ENCODE results near the gene SLC25A21.

Gene SLC25A21

DNA sequence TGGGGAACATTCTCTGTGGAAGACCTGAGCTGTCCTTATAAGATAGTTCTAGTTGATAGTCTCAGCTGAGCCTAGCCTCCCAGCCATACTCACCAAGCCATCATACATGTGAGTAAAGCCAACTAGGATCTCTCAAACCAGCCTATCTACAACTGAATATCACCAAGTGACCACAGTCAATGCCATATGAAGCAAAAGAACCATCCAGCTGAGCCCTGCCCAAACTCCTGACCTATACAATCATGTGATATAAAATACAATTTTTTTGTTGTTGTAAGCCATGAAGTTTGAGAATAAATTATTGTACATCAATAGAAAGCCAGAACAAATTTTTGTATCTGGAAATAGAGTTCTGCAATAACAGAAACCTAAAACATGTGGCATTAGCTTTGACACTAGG, 118.3 kb downstream of the SLC25A21 start:
- H3K27ac ChIP-seq (ENCODE audit: low read depth, low read length) = no peak overlapping the region
- no peak overlapping the region for H3K9ac ChIP-seq (ENCODE audit: low read length)
- H3K4me1 ChIP-seq (ENCODE audit: insufficient read depth, low read length) = no peaks in the 10 kb centered on the region
- no peaks in the 10 kb centered on the region for H3K36me3 ChIP-seq (ENCODE audit: insufficient read depth, low read length)
- H3K9me3 ChIP-seq (ENCODE audit: low read length) = no peaks in the 10 kb centered on the region
- no peaks in the 10 kb centered on the region for H3K27me3 ChIP-seq (ENCODE audit: control insufficient read depth in 1 of 2, insufficient read depth in 2 of 2, low read length in 2 of 2)
- H3K4me3 ChIP-seq (ENCODE audit: low read depth in 1 of 2, low read length in 2 of 2) = no peak overlapping the region

DNA sequence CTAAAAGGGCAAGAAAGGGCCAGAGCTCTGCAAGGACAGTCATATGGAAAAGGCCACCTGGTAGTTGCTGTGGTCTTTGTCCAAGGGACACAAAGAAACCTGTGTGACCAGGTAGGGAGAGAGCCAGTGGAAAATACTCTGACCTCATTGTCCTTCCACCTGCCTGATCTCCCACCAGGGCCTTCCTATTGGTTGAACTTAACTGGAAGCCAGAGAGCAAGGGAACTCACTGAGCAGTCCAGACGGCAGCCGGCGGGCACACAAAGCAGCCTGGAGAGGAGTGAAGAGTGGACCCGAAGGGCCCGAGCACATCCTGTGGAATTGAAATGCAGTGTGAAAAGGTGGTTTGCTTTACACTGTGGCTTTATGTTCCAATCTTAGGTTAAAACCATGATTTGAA, 120.7 kb downstream of the SLC25A21 start:
- H3K36me3 ChIP-seq (ENCODE audit: insufficient read depth, low read length) = no peaks in the 10 kb centered on the region
- H3K9me3 ChIP-seq (ENCODE audit: low read length) = no peaks in the 10 kb centered on the region
- H3K4me1 ChIP-seq (ENCODE audit: insufficient read depth, low read length) = no peaks in the 10 kb centered on the region
- no peaks in the 10 kb centered on the region for H3K27me3 ChIP-seq (ENCODE audit: control insufficient read depth in 1 of 2, insufficient read depth in 2 of 2, low read length in 2 of 2)
- no peak overlapping the region for H3K9ac ChIP-seq (ENCODE audit: low read length)
- no peak overlapping the region for H3K4me3 ChIP-seq (ENCODE audit: low read depth in 1 of 2, low read length in 2 of 2)
- H3K27ac ChIP-seq (ENCODE audit: low read depth, low read length) = no peak overlapping the region

DNA sequence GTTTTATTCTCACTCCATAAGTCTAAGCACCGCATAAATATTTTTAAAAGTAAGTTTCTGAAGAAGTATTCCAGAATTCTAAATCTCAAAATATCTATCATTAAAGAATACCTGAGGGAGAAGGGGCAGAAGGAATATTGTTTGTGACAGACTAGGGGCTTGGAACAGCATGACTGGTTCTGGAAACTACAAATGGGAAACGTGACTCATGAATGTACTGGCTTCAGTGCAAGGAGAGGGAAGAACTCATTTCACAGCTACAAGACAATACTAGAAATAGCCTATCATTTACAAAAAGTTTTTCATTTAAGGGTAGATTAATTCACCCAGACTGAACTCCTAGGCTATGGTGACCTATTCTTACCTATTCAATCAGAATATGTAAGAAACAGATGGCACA, 121.3 kb downstream of the SLC25A21 start:
- Histone ChIP-seq H3K36me3 (ENCODE audit: insufficient read depth, low read length) (no peaks in the 10 kb centered on the region), H3K27me3 (ENCODE audit: control insufficient read depth in 1 of 2, insufficient read depth in 2 of 2, low read length in 2 of 2) (no peaks in the 10 kb centered on the region)

DNA sequence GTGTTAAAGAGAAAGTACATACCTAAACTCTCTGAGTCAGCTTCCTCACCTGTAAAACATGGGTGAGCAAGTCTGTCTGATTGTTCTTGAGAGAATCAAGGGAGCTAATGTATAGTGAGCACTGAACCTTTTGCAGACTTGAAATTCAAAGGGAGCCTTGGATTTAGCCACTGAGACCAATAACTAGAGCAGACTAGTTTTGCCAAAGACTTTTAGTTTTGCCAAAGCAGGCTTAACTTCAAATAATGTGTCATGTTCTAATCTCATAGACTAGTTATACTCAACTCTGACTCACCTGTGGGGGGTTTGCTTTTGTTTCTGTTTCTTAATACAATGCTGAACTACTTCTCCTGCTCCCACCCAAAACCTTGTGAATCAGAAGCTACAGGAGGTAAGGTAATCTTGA, 123.7 kb downstream of the SLC25A21 start:
- Histone ChIP-seq H3K9ac (ENCODE audit: low read length) (no peak overlapping the region), H3K27me3 (ENCODE audit: control insufficient read depth in 1 of 2, insufficient read depth in 2 of 2, low read length in 2 of 2) (no peaks in the 10 kb centered on the region), H3K36me3 (ENCODE audit: insufficient read depth, low read length) (no peaks in the 10 kb centered on the region), H3K4me1 (ENCODE audit: insufficient read depth, low read length) (no peaks in the 10 kb centered on the region), H3K9me3 (ENCODE audit: low read length) (no peaks in the 10 kb centered on the region), H3K4me3 (ENCODE audit: low read depth in 1 of 2, low read length in 2 of 2) (no peak overlapping the region), H3K27ac (ENCODE audit: low read depth, low read length) (no peak overlapping the region)

More for the DNA sequence above, 121.3 kb downstream of the SLC25A21 start:
- Histone ChIP-seq H3K27ac (ENCODE audit: low read depth, low read length) (no peak overlapping the region), H3K4me1 (ENCODE audit: insufficient read depth, low read length) (no peaks in the 10 kb centered on the region), H3K9me3 (ENCODE audit: low read length) (no peaks in the 10 kb centered on the region), H3K4me3 (ENCODE audit: low read depth in 1 of 2, low read length in 2 of 2) (no peak overlapping the region), H3K9ac (ENCODE audit: low read length) (no peak overlapping the region)

DNA sequence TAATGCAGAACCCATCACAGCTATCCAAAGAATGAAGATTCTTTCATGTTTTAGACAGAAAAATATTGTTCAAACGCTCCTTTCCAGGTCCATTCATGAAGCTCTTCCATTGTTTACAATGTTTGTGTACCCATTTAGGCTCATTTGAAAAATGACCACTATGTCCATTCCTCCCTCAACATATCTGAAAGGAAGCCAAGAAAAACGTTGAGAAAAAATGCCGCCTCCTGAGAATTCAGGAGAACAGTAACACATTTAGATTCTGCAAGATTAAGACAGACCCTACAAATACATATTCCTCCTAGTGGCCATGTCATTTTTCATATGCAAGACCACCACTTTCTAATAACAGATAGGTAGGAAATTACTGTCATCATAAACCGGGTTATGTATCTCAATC, 124.4 kb downstream of the SLC25A21 start:
- Histone ChIP-seq H3K27ac (ENCODE audit: low read depth, low read length) (no peak overlapping the region), H3K9ac (ENCODE audit: low read length) (no peak overlapping the region), H3K36me3 (ENCODE audit: insufficient read depth, low read length) (no peaks in the 10 kb centered on the region), H3K4me3 (ENCODE audit: low read depth in 1 of 2, low read length in 2 of 2) (no peak overlapping the region), H3K27me3 (ENCODE audit: control insufficient read depth in 1 of 2, insufficient read depth in 2 of 2, low read length in 2 of 2) (no peaks in the 10 kb centered on the region), H3K9me3 (ENCODE audit: low read length) (no peaks in the 10 kb centered on the region), H3K4me1 (ENCODE audit: insufficient read depth, low read length) (no peaks in the 10 kb centered on the region)

DNA sequence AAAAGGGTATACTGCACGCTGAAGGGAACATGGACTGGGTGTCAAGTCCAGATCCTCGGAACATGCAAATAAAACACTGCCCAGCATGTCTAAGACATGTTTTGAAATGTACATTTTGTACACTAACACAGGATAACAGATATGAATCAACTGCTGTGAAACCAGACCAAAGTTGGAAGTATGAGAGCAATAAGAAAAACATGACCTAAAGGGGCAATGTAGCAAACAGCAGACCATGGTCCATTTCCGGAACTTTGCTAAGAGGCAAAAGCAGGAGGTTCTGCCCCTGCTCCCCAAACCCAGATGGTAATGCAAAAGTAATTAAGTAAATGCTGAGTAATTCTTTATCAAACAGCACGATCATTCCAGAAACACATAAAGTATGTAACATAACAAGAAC, 125.2 kb downstream of the SLC25A21 start:
- Histone ChIP-seq H3K27me3 (ENCODE audit: control insufficient read depth in 1 of 2, insufficient read depth in 2 of 2, low read length in 2 of 2) (no peaks in the 10 kb centered on the region), H3K36me3 (ENCODE audit: insufficient read depth, low read length) (no peaks in the 10 kb centered on the region), H3K9ac (ENCODE audit: low read length) (no peak overlapping the region), H3K9me3 (ENCODE audit: low read length) (no peaks in the 10 kb centered on the region), H3K4me3 (ENCODE audit: low read depth in 1 of 2, low read length in 2 of 2) (no peak overlapping the region), H3K4me1 (ENCODE audit: insufficient read depth, low read length) (no peaks in the 10 kb centered on the region), H3K27ac (ENCODE audit: low read depth, low read length) (no peak overlapping the region)

DNA sequence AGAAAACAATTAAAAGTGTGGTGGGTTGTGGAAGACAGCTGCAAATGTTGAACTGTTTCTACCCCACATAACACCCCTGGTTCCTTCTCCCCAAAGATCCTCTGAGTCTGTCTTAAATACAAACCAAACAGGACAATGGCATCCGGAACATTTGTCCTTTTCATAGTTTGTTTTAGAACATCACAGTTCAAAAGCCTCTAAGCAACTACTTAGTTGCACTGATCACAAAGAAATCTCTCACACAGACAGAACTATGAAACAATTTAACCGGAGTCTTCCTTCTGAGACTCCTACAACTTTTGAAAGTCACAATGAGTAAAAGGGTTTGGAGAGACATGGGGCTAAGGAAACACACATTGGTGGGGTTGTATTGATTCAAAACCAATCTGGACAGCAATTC, 125.6 kb downstream of the SLC25A21 start:
- Histone ChIP-seq H3K4me1 (ENCODE audit: insufficient read depth, low read length) (no peaks in the 10 kb centered on the region), H3K4me3 (ENCODE audit: low read depth in 1 of 2, low read length in 2 of 2) (no peak overlapping the region), H3K9ac (ENCODE audit: low read length) (no peak overlapping the region), H3K27me3 (ENCODE audit: control insufficient read depth in 1 of 2, insufficient read depth in 2 of 2, low read length in 2 of 2) (no peaks in the 10 kb centered on the region), H3K27ac (ENCODE audit: low read depth, low read length) (no peak overlapping the region), H3K36me3 (ENCODE audit: insufficient read depth, low read length) (no peaks in the 10 kb centered on the region), H3K9me3 (ENCODE audit: low read length) (no peaks in the 10 kb centered on the region)

DNA sequence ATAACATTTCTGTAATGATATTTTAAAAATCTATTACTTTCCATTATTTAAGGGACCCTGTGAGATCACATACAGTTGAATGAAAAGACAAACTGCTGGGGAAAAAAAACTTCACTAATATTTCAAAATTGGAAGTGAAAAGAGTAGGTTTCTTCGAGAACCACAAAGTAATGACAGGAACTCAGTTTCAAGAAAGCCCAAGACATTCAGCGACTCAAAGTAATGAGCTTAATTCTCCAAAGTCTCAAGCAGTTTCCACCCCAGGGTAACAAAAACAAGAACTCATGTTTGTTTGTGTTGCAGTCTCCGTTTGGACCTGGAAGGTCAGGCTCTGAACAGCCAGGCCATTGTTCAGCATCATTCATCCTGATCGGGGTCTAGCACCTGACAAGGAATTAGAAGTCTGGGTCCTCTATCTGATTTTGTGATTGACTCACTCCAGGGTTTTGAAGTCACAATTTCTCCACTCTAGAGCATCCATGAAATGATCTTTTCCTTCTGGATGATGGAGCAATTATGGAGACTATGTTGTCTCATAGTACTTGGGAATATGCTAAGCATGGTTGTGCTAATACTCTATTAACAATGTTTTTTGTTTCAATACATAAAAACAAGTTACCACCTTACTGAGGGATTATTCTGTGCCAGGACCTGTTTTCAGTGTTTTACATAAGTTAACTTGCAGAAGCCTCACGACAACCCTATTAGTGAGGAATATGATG, 126.9 kb downstream of the SLC25A21 start:
- H3K27ac ChIP-seq (ENCODE audit: low read depth, low read length) = no peak overlapping the region
- H3K4me1 ChIP-seq (ENCODE audit: insufficient read depth, low read length) = no peaks in the 10 kb centered on the region
- no peaks in the 10 kb centered on the region for H3K27me3 ChIP-seq (ENCODE audit: control insufficient read depth in 1 of 2, insufficient read depth in 2 of 2, low read length in 2 of 2)
- no peaks in the 10 kb centered on the region for H3K9me3 ChIP-seq (ENCODE audit: low read length)
- H3K9ac ChIP-seq (ENCODE audit: low read length) = no peak overlapping the region
- no peak overlapping the region for H3K4me3 ChIP-seq (ENCODE audit: low read depth in 1 of 2, low read length in 2 of 2)
- H3K36me3 ChIP-seq (ENCODE audit: insufficient read depth, low read length) = no peaks in the 10 kb centered on the region

DNA sequence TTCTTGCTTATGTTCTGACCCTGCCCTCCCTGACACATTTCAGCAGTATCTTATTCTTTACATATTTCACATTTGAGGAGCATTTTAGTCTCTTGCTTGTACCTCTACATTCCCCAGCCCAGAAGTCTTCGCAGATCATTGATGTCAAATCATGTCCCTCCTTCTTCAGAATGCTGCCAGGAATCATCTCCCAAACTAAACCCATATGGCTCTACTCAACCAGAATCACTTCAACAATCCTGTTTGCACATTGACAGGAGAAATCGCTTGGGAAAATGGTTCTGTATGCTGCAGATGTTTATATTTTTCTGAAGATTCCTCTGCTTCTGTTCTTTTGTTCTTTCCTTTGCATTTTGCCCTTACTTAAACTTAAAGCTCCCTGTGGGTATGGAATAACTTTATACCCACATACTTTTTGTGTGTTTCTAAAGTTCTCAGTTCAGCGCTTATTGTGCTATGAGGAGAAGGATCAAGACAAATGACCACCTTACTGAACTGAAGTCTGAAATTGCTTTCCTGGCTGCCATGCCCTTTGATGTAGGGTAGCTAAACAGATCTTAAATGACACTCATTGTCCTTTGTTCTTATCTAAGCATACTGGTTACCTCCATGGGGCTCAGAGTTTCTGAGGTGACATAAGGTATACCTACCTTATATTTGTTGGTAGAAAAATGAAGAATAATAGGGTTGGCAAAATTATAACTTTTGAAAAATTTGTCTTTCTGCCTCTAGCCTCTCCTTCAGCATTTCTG, 134.6 kb downstream of the SLC25A21 start:
- Histone ChIP-seq H3K9ac (ENCODE audit: low read length) (no peak overlapping the region), H3K27me3 (ENCODE audit: control insufficient read depth in 1 of 2, insufficient read depth in 2 of 2, low read length in 2 of 2) (no peaks in the 10 kb centered on the region), H3K4me1 (ENCODE audit: insufficient read depth, low read length) (peaks cover 7% of the 10 kb centered on the region), H3K36me3 (ENCODE audit: insufficient read depth, low read length) (no peaks in the 10 kb centered on the region), H3K27ac (ENCODE audit: low read depth, low read length) (no peak overlapping the region), H3K4me3 (ENCODE audit: low read depth in 1 of 2, low read length in 2 of 2) (no peak overlapping the region), H3K9me3 (ENCODE audit: low read length) (no peaks in the 10 kb centered on the region)

DNA sequence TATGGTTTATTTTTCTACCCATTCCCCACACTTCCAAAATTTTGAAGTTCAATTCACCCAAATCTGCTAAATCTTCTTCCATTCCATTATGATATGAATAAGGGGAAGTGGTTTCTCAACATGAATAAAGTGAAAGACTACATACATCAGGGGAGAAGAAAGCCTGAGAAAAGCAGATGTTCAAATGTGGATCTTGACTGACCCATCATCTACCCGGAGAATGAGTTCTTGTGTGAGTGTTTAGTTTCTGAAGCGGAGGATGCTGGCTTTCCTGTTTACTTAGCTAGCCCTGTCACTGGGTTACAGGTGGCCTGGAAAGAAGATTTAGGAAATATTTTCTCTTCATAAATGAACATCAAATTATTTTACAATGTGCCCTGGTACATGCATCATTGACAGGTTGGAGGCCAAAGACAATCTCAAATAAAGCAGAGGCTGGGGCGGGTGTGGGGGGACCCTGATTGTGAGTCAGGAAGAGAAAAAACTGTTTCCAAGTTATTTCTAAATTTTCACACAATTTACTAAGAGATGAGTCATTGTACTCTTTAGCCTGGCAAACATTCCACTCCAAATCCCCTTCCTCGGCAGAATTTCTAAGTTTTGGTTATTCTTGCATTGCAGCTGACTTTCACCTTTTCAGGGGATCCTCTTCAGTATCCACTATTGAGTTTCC, 135.6 kb downstream of the SLC25A21 start:
- Histone ChIP-seq H3K27me3 (ENCODE audit: control insufficient read depth in 1 of 2, insufficient read depth in 2 of 2, low read length in 2 of 2) (no peaks in the 10 kb centered on the region), H3K9me3 (ENCODE audit: low read length) (no peaks in the 10 kb centered on the region), H3K4me3 (ENCODE audit: low read depth in 1 of 2, low read length in 2 of 2) (no peak overlapping the region), H3K27ac (ENCODE audit: low read depth, low read length) (no peak overlapping the region), H3K9ac (ENCODE audit: low read length) (no peak overlapping the region), H3K36me3 (ENCODE audit: insufficient read depth, low read length) (no peaks in the 10 kb centered on the region), H3K4me1 (ENCODE audit: insufficient read depth, low read length) (peaks cover 7% of the 10 kb centered on the region)

DNA sequence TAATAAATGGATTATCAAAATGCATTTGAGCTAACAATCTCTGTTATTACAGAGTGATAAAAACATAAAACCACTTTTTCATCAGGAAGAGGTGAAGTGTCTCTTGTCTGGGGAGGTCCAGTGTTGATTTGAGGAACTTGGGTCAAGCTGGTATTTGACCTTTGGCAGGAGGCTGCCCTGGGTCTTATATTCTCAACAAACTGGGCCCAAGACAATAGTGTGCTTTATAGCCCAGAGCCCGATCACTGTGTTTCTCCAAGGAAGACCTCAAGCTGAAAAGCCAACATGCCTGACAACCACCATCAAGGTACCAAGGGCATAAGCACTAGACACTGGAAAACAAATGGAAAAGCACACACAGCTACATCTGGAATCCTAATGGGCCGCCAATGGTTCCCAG, 137.0 kb downstream of the SLC25A21 start:
- H3K27me3 ChIP-seq (ENCODE audit: control insufficient read depth in 1 of 2, insufficient read depth in 2 of 2, low read length in 2 of 2) = no peaks in the 10 kb centered on the region
- H3K9me3 ChIP-seq (ENCODE audit: low read length) = no peaks in the 10 kb centered on the region
- H3K4me3 ChIP-seq (ENCODE audit: low read depth in 1 of 2, low read length in 2 of 2) = no peak overlapping the region
- no peaks in the 10 kb centered on the region for H3K36me3 ChIP-seq (ENCODE audit: insufficient read depth, low read length)
- H3K4me1 ChIP-seq (ENCODE audit: insufficient read depth, low read length) = peaks cover 7% of the 10 kb centered on the region
- no peak overlapping the region for H3K27ac ChIP-seq (ENCODE audit: low read depth, low read length)
- no peak overlapping the region for H3K9ac ChIP-seq (ENCODE audit: low read length)
